CD4-positive, alpha-beta T cell treated with Interleukin-15 for 4 hours (primary cell): Measurements from ENCODE around the gene TAF3.

Experiments used
- DNase-seq: peaks from one replicate; pipeline ENCODE4 v3.0.0-alpha.2; 2020; ENCODE audit warnings: low spot score

Gene TAF3

DNA sequence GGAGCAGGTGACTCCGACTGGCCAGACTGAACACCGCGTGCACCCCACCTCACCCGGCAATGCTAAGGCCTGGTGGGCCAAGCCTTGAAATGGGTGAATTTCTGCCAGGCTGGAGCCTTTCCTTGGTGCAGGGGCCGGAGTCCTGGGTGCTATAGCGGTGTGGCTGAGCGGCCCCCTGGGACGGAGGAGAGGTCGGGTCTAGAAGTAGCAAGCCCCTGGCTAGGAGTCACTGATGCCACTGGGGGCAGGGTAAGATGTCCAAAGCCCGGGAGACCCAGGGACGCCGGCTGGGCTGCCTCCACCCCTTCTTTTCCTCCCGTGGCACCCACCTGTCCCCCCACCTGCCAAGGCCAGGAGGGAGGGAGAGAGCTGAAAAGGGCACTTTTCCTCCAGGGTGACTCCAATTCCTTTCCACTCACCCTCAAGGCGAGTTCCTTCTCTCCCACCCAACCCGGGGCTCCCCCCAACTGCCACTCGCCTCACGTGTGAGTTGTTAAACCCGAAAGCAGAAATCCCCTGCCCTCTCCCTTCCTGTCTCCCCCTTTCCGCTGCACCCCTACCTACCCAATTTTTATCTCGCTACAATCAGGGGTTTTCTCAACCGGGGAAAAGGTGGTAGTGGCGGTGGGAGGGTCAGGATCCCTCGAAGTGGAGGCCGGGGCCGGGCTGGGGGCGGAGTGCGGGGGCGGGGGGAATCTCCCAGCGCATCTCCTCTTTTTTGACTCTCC lies 230.1 kb downstream of the TAF3 start:
- peak; percentile 69 for DNase-seq

DNA sequence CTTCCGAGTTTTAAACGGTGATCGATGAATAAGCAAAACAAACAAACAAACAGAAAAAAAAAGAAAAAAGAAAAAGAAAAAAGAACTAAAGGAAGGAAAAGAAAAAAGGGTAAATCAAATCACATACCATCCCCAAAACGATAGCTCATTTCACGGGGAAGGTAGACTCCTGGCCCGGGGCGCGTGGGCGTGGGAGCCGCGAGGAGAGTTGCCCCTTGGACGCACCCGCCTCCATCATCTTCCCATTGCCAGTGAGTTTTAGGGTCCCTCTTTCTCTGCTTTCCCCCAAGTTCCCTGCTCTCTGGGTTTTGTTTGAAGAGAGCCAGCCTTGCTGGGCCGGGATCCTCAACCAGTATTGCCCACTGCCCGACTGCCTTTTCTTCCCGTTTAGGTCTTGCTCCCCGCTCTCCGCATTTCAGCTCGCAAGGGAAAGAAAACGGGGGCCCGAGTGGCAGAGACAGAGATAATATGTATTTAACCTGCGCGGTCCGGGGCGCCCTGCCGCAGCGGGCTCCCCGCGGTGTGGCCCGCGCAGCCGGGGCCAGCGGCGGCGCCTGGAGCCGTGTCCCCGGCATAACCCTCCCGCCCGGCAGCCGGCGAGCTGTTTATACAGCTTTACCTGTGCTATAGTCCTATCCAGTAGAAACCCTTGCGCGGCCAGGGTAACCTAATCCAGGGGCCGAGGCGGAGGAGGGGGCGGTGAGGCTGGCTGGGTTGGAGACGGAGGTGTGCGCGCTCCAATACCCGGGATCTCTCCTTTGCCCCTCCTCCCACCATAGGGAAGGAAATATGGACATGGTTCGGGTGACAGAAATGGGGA lies 230.9 kb downstream of the TAF3 start:
- no peak for DNase-seq

DNA sequence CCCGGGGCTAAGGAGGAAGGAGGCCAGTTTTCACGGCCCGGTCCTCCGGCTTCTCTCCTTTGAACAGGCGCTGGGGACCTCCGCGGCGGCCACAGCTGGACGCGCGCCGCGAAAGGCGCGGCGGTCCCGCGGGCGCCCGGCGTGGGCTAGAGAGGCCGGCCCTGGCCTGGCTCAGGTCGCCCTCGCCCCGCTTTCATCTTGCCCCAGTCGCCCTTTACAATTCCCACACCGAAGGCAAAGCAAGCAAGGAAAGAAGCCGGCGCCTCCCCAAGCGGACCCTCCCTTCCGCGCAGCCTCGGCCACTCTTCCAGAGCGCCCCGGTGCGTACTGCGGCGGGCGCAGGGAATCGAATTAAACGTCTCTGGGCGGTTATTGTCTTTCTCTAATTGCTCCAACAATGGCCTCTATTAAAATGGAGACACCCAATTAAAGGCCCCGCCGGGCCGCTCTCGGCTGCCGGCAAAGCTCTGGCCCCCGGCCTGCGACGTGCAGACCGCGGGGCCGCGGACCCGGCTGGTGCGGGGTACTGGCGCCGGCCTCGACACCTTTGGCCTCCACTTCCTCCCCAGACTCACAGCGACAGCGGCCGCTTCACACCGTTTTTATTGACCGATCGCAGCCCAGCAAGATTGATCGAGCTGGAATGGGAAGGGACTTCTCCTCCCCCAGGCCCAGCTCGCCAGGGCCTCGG lies 231.7 kb downstream of the TAF3 start:
- no peak for DNase-seq

DNA sequence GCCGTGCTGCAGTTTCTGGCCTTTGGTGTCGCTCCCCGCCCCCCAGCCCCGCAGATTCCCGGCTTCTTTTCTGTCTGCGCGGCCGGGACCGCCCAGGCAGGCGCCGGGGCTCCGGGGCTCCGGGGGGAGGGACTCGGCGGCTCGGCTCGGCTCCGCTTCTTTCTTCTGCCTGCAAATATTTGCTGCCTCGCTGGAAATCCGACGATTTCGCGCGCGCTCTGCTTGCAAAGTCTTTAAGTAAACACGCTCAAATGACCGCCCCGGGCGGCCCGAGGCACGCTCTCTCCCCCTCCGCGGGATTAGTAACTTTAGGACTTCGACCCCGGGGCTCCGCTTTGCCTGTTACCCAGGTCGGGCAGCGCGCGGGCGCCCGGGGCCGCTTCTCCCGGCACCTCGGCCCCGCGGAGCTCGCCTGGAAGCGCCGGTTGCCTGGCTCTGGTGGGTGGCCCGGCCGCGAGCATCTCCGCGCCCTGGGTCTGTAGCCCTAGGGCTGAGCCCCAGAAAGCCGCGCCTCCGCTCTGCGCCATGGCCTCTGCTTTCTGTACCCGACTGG lies 232.3 kb downstream of the TAF3 start:
- DNase-seq = no peak

DNA sequence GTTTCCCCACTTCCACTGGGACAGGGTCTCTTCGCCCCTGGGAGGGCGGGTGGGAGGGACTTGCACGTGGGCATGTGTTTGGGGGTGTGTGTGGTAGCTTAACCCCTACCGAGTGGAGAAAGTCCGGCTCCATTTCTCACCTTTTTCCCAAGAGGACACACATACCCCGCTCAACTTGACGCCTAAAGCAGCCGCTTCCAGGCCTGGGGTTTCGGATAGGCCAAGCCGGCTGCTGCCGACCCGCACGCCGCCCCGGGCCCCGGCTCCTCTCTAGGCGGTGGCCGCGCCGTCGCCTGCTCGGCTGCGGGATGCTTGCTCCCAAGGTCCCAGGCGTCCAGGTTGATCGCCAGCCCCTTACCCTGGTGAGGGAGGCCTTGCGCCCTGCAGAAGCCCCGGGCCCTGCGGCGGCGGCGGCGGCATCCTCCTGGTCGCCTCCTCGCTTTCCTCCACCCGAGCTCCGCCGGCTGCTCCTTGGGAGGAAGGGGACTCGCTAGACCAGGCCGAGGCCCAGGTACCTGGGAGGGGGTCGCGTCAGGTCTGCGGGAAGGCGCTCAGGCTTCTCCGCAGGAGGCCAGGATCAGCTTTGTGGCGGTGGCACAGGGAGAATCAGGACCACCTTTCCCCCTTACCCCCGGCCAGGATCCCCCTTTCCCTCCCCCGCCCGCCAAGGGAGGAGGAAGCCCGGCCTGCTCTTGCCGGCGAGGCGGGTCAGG lies 233.0 kb downstream of the TAF3 start:
- no peak for DNase-seq

DNA sequence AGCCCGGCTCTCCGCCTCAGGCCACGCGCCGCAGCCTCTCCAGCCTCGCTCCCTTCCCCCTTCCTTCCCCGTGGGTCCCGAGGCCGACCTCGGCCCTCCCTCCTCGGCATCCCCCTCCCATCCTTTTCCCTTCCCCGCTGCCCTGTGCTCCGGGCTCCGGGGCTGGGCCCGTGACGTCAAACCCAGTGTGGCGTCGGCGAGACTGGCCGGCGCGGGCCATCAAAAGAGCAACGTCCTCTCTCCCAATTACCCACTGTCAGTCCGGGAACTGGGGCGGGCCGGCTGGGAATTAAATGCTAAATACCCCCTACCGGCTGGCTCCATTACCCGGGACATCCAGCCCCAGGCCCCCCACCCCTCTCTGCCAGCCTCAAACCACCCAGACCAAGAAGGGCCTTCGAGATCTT lies 233.5 kb downstream of the TAF3 start:
- DNase-seq = no peak

DNA sequence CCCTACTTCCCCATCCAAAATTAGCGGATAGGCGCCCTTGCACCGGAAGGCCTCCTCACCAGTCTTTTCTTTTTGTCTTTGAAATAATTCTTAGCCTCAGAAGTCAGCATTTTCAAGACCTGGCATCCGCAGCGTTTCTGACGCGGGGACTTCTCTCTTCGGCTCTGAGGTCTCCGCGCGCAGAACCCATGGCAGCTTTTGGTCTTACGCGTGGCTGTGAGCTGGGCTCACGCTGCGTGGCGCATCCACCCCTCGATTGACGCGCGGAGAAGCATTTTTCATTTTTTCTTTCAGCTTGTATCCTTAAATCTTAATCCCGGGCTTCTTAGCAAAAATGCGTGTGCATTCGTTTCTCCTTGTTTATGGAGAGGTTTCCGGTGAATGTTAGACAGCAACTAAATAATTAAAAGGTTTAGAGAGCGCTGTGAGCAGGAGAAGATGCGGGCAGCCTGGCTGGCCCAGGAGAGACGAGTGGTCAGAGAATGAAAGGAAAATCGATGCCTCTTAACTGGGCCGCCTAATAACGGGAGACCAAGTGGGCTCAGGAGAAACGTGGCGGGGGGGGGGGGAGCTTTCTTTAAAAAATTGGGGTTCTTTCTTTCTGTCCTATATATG lies 234.1 kb downstream of the TAF3 start:
- DNase-seq = no peak

DNA sequence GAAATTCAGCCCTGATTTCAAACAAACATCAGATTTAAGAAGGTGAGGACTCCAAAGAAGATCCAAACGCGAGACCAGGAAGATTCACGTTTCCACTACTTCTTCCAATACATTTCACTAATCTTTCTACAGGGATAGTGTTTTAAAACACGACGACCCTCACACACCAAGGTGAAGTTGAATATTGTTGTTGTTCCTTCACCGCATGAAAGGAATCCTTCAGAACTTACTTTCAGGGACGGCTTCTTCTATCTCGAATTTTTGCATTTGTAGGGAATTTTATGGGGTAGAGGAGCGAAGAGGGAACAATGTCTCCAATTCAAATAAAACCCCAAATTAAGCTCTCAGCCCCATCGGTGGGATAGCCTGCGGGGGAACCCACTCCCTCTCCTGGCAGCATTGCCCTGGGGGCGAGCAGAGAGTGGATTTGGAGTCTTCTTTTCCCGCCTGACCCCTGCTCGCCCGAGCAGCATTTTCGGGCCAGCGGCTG lies 234.7 kb downstream of the TAF3 start:
- DNase-seq = no peak

DNA sequence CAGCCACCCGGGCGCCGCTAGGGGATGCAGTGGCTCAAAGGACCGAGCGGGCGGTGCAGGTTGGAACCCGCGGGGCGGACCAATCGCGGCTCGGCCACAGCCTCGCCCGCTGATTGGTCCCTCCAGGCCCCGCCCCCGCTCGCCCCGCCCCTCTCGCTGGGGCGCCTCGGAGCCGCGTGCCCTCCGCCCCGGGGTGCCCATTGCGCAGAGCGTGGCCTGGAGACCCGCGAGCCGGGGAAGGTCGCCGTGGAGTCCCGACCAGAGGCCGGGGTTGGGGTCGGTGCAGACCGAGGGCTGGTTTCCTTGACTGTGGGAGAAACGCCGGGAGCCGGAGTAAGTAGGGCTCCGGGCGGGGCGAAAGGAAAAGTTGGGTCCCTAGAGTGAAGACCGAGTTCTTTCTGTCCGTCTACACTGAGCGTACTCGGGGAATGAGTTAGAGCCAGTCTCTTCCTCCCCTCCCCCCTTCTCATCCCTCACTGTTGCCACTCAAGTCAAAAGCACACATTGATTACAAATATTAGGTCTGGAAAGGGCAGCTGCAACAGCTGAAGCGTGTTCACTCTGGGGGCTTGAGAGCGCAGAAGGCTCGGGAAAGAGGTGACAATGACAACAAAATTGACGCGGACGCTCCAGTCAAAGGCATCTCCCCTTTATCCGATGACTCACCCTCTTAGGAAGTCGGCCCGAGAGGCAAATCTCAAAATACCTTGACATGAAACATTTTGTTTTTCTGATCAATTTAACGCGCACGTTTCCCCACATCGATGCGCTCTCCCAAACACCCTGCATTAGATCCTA lies 235.3 kb downstream of the TAF3 start:
- DNase-seq = peak; percentile 95

DNA sequence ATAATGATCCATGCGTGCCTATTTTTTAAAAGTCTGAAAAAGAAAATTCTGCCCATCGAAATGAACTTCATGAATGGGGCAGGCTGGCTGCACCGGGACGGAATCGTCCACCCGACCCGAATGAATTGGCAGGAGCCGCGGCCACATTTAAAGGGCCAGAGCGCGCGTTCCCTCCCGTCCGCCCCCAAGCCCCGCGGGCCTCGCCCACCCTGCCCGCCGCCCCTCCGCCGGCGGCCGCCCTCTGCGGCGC lies 235.9 kb downstream of the TAF3 start:
- no peak for DNase-seq

DNA sequence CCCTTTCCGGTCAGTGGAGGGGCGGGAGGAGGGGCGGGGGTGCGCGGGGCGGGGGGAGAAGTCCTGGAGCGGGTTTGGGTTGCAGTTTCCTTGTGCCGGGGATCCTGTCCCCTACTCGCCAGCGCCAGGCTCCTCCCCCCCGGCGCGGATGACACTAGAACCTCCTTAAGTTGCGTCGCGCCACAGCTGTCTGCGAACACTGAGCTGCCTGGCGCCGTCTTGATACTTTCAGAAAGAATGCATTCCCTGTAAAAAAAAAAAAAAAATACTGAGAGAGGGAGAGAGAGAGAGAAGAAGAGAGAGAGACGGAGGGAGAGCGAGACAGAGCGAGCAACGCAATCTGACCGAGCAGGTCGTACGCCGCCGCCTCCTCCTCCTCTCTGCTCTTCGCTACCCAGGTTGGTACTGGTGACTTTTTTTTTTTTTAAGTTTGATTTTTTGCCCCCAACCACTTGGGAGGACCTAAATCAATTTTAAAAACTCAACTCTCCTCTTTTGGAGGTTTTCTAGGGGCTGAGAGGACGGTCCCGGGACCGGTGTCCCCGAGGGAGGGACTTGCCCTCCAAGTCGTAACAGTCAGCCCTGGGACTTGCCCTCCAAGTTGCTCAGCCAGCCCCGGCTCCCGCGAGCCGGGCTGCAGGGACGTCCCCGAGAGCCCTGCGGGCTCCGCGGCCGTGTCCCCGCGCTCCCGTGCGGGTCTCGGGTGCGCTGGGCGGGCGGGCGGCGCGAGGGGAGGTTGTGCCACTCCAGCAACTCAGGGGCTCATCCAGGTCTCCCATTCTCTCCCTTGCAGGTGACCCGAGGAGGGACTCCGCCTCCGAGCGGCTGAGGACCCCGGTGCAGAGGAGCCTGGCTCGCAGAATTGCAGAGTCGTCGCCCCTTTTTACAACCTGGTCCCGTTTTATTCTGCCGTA lies 236.4 kb downstream of the TAF3 start, which contains the start of gene GATA3:
TSS of gene GATA3 (plus strand) at position 195 of the 914 bp plus-strand sequence. CDS start 968 bp downstream, outside the sequence.
- DNase-seq = peak; percentile 86

DNA sequence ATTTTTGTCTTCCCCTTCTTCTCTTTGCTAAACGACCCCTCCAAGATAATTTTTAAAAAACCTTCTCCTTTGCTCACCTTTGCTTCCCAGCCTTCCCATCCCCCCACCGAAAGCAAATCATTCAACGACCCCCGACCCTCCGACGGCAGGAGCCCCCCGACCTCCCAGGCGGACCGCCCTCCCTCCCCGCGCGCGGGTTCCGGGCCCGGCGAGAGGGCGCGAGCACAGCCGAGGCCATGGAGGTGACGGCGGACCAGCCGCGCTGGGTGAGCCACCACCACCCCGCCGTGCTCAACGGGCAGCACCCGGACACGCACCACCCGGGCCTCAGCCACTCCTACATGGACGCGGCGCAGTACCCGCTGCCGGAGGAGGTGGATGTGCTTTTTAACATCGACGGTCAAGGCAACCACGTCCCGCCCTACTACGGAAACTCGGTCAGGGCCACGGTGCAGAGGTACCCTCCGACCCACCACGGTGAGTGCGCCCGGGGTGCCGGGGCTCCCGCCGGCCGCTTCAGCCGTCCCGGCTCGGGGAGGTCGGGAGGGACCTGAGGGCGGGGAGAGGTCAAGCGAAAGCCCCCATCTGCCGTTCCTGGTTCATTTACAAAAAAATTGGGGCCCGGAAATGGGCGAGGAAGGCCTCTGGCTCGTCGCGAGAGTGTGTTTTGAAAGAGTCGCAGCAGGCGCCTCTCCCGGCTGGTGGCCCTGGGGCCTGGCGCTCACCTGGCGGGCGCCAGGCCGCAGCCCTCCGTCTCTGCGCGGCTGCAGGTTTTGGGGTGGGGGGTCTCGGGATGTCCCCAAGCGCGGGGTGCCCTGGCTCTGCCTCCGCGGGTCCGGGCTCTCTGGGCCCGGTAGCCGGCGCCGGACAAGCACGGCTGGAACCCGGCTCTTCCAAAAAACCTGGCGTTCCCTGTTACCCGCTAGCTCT lies 237.4 kb downstream of the TAF3 start:
- DNase-seq = no peak

DNA sequence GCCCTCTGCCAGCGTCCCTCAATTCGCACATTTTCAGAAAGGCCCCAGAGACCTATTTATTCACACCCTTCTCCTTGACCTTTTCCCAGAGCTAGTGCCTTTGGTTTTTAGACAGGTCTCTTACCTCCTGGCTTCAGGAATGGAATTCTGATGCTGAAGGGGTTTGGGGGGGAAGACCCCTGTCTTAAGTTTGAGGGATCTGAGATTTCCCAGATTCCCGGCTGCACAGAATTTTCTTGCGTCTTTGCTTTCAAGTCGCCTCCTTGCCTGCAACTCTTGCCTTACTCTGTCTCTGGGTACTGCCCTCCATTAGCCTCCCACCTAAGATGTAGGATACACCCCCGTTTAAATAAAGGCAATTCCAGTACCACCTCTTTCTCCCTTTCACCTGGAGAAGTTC lies 238.1 kb downstream of the TAF3 start:
- DNase-seq = no peak

DNA sequence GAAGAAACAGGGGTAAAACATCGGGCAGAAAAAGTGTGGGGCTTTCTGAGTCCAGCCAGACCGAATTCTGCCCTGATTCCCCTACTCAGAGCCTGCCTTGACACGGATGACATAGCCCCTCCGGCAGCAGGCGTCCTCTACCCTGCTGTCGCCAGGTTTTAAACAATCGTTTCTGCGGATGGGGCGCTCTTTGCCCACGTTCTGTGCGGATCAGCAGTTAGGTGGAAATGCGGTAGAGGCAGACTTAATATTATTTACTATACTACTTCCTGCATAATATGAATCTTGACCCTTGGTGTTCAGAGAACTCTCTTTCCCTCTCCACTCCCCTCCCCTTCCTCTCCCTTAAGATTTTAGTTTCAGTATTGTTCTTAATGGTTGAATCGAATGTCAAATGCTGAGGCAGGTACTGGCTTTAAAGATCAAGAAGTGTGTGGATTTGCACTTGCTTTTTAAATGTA lies 238.6 kb downstream of the TAF3 start:
- DNase-seq = peak; percentile 69

DNA sequence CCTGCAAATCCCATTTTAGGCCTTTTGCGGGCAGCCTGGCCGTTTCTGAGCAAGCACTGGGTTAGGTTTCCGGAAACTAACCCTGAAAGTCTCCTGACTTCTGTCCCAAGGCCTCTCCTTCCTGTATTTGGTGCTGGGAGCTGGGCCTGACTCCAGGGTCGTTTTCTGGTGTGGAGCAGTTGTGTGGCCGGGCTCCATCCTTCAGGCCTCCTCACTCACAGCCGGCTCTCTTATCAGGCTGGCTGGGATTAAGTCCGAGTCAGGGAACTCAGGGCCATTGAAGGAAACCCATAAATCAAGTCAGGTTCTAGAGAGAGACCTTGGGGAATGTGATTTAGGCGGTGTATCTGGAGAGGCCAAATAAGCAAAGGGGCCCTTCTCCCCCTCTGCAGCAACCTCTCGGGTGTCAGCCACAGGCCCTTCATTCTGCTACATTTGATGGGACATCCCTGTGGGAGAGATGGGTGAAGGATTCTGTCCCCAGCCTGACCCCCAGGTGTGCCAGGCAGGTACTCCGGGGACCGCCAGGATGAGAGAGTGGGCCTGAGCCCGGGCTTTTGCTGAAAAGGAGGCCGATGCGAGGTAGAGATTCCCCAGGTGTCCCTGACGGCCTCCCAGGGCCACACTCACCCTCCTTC lies 239.4 kb downstream of the TAF3 start:
- DNase-seq = no peak

DNA sequence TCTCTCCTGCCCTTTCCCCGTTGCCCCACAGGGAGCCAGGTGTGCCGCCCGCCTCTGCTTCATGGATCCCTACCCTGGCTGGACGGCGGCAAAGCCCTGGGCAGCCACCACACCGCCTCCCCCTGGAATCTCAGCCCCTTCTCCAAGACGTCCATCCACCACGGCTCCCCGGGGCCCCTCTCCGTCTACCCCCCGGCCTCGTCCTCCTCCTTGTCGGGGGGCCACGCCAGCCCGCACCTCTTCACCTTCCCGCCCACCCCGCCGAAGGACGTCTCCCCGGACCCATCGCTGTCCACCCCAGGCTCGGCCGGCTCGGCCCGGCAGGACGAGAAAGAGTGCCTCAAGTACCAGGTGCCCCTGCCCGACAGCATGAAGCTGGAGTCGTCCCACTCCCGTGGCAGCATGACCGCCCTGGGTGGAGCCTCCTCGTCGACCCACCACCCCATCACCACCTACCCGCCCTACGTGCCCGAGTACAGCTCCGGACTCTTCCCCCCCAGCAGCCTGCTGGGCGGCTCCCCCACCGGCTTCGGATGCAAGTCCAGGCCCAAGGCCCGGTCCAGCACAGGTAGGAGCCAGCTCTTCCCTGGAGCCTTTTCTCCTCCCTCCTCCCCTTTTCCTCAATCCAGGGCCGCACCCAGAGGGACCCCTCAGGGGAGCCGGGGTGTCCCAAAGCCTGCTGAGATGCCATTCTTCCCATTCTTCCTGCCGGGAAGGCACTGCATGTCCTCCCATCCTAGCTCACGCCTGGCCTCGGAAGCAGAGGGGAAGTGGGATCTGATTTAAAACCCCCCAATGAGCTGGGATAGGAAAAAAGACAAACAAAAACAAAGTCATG lies 240.2 kb downstream of the TAF3 start:
- DNase-seq = no peak
